ENCODE results near the gene DDX54.

- TF ChIP-seq GABPA (IDR thresholded peaks at IDR 0.05; ENCODE audit: low read depth): no peak
- TF ChIP-seq, protein P1, sequence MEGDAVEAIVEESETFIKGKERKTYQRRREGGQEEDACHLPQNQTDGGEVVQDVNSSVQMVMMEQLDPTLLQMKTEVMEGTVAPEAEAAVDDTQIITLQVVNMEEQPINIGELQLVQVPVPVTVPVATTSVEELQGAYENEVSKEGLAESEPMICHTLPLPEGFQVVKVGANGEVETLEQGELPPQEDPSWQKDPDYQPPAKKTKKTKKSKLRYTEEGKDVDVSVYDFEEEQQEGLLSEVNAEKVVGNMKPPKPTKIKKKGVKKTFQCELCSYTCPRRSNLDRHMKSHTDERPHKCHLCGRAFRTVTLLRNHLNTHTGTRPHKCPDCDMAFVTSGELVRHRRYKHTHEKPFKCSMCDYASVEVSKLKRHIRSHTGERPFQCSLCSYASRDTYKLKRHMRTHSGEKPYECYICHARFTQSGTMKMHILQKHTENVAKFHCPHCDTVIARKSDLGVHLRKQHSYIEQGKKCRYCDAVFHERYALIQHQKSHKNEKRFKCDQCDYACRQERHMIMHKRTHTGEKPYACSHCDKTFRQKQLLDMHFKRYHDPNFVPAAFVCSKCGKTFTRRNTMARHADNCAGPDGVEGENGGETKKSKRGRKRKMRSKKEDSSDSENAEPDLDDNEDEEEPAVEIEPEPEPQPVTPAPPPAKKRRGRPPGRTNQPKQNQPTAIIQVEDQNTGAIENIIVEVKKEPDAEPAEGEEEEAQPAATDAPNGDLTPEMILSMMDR (IDR thresholded peaks at IDR 0.05; ENCODE audit: insufficient read depth, low read length): no peak
- peak; percentile 35; the same call in 1 of the 2 replicates for TF ChIP-seq POLR2AphosphoS5 (IDR thresholded peaks at IDR 0.05; ENCODE audit: low read depth)
- no peak for TF ChIP-seq REST (IDR thresholded peaks at IDR 0.05; ENCODE audit: insufficient replicate concordance, low read depth)
- TF ChIP-seq SPI1 (IDR thresholded peaks at IDR 0.05; ENCODE audit: borderline replicate concordance, low read depth): no peak; the same call in 1 of the 2 replicates
Observed at GRCh38 chr12:113200021-113200797, 14.9 kb upstream of the DDX54 start.

Data from HL-60 (cell line).